Jurkat, Clone E6-1 (cell line): Measurements from ENCODE around the gene MKX.

ENCODE experiments used
- DNase-seq: peaks from one replicate; pipeline ENCODE4 v3.0.0-alpha.2; 2011; ENCODE audit warnings: low read depth, low spot score
- H3K4me3 ChIP-seq: 2 replicates; pipeline ENCODE4 v1.5.1; 2011; ENCODE audit warnings: mild to moderate bottlenecking, low read length, control low read depth, moderate library complexity

The MKX gene

DNA sequence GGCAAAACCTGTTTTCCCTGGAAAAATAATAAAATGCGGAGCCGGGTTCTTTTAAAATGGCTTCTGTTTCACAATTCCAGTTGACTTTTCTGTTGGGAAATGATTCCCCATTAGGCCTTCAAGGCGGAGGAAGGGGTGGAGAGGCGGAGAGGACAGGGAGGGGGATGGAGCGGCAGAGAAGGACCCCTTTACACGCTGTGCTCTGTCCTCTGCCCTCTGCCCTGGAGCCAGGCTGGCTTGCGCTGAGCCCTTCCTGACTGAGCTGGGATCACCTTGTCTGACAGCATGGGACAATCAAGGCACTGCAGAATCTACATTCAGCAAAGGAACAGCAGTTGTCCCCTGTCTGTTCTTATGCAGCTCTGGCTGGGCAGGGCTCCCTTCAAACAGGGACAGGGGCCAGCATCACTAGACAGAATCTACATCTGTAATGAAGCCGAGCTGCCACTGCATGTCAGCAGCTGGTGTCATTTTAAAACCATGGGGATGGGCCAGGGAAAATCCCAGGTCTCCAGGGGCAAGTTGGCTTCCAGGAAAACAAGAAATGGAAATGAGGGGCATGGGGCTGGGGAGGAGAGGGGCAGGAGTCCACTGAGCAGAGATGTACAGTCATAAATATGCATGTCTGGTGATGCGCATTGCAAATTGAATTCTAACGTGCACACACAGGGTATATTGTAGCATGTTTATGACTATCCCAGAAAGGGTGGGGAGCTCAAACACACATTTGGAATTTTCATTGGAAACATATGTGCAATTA is 120.0 kb downstream of the MKX start:
- DNase-seq = no peak
- H3K4me3 ChIP-seq = no peak overlapping the region

DNA sequence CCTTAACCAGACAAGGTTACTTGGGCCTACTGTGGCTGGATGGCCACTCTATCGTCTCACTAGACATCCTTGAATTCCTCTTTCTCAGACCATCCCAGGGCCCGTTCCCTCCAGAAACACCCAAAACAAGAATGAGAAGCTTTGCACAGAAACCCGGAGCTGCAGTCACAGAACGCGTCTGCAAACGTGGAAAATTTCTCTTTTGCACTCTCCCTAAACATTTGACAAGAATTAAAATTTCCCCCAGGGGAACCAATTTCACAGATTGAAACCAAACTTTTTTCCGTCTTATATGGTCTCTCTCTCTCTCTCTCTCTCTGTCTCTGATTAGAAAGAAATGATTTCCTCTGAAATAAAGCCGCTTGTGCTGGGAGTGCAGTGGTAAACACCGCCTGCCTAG is 120.7 kb downstream of the MKX start:
- H3K4me3 ChIP-seq = no peak overlapping the region

More for the DNA sequence above, 120.7 kb downstream of the MKX start:
- no peak for DNase-seq
